Stomach (tissue), 9 donors: ENCODE data around the gene PPP1R12C. TPM values are rescaled to one million over a fixed set of nuclear protein-coding genes. Genes with fewer than 3 reads are reported as not detected.
A peak's percentile ranks its signal among the peaks of the same experiment; 100 is the strongest.
"Not testable (repeated sequence)": the region's sequence is repeated elsewhere in the genome, so short reads cannot be mapped to it uniquely, and the experiment has no call there.

Experiments used
- DNase-seq, 2 donors: peaks; one replicate each; pipeline versions ENCODE4 v3.0.0 to v3.0.0-alpha.2; 2013 to 2019
- H3K27ac ChIP-seq, 5 donors: fragments of 200-600 bp in 4 of 5; sonication (generic) in 4 of 5; one replicate each; pipeline ENCODE4 v1.5.1; 2013 to 2019; ENCODE audit warnings: mild to moderate bottlenecking in 1 of 5, moderate library complexity in 1 of 5
- H3K27me3 ChIP-seq, 3 donors: fragments of 200-600 bp; sonication (generic); one replicate each; pipeline ENCODE4 v1.5.1; 2017 to 2019; ENCODE audit warnings: mixed run types in 1 of 3
- H3K36me3 ChIP-seq, 4 donors: fragments of 200-600 bp; sonication (generic); 1 replicate in 3 of 4; 2 replicates in 1 of 4; pipeline ENCODE4 v1.5.1; 2016 to 2019
- H3K4me1 ChIP-seq, 4 donors: fragments of 200-600 bp; sonication (generic); one replicate each; pipeline ENCODE4 v1.5.1; 2016 to 2019
- H3K4me3 ChIP-seq, 4 donors: fragments of 200-600 bp; sonication (generic) in 3 of 4; one replicate each; pipeline ENCODE4 v1.5.1; 2016 to 2019; ENCODE audit warnings: mild to moderate bottlenecking in 1 of 4
- H3K9me3 ChIP-seq, 4 donors: fragments of 200-600 bp; sonication (generic); one replicate each; pipeline ENCODE4 v1.5.1; 2016 to 2019
- CTCF ChIP-seq, 7 experiments: fragments of 450-650 bp in 4 of 7; fragments of 200-600 bp in 3 of 7; sonication (generic) in 3 of 7; IDR thresholded peaks; one replicate each; pipeline ENCODE4 v1.5.1; 2016 to 2019; ENCODE audit warnings: antibody characterized with exemption in 7 of 7, control low read depth in 2 of 7, mild to moderate bottlenecking in 1 of 7
- EP300 ChIP-seq: sonication (generic); formaldehyde crosslinking; IDR thresholded peaks from one replicate; pipeline ENCODE4 v1.6.1; 2017; ENCODE audit warnings: antibody characterized with exemption
- POLR2A ChIP-seq, 4 donors: fragments of 450-650 bp; IDR thresholded peaks; one replicate each; pipeline ENCODE4 v1.6.1; 2016; ENCODE audit warnings: antibody characterized with exemption in 4 of 4, control low read depth in 2 of 4, mild to moderate bottlenecking in 1 of 4, moderate library complexity in 1 of 4
- POLR2AphosphoS5 ChIP-seq, 3 donors: sonication (generic); formaldehyde crosslinking; IDR thresholded peaks; one replicate each; pipeline ENCODE4 v1.6.1; 2016; ENCODE audit warnings: antibody characterized with exemption in 3 of 3
- WGBS, 5 donors: extraction: QIAGEN DNeasy Blood & Tissue Kit in 3 of 5; methylation state at CpG; one replicate each; pipeline versions ENCODE4 v1.1.5 to v1.1.7; 2013 to 2018; 5-methylcytosine and 5-hydroxymethylcytosine counted together
- intact Hi-C: fragments of 100-400 bp; cut with DNase I; formaldehyde crosslinking; loops from one replicate; pipeline ENCODE4 v1.15.1; 2023; ENCODE audit warnings: low total_unique reads
- polyA plus RNA-seq, 3 donors: library from polyadenylated mRNA; stranded (reverse); fragments of 200-250 nt; gene quantifications; one replicate each; pipeline ENCODE4 v1.2.3, GENCODE V29; 2013
- total RNA-seq, 5 donors: library from RNA; depleted of rRNA; stranded (reverse); fragments of >200 nt; gene quantifications; one replicate each; pipeline versions ENCODE4 v1.1.0 to v1.2.3, GENCODE V29; 2014 to 2016
- donor health status: healthy with polysubstance abuse.
- donor health status: Bipolar disorder and iron deficiency.
- donor health status: healthy.

Gene PPP1R12C
- total and polyA plus RNA-seq, 8 donors, result 52.7 to 261 (median 131) TPM

- 2 to 6% (median 3%) methylated on average over 22 to 30 of the region's 30 CpGs for WGBS, 5 donors
- Histone ChIP-seq H3K9me3 (no peaks in the 10 kb centered on the region), H3K4me3 (peak overlapping the region; percentile 5 to 42 (median 30)), H3K27ac (peak overlapping the region; percentile 74 to 90 (median 82)), H3K27me3 (peaks cover 0 to 81% (median 21%) of the 10 kb centered on the region in 3 donors), H3K4me1 (peaks cover 3 to 23% (median 7%) of the 10 kb centered on the region in 4 donors), H3K36me3 (no peaks in the 10 kb centered on the region)
- TF ChIP-seq POLR2A (IDR thresholded peaks at IDR 0.05), result no peak
- TF ChIP-seq POLR2AphosphoS5 (IDR thresholded peaks at IDR 0.05), result peak in 2 of 3 donors; percentile 32 to 66
- TF ChIP-seq CTCF (IDR thresholded peaks at IDR 0.05), result no peak
- no peak for TF ChIP-seq EP300
- DNase-seq, result peak; percentile 81 to 92
- intact Hi-C loops, result no loop called here
These were observed 48.2 kb downstream of the PPP1R12C start for GRCh38 chr19:55068950-55069864.

GRCh38 chr19:55067869-55068268 is 49.6 kb downstream of the PPP1R12C start:
- H3K27me3 ChIP-seq, result peaks cover 0 to 68% (median 21%) of the 10 kb centered on the region in 3 donors
- intact Hi-C loops, result no loop called here

GRCh38 chr19:55066107-55066709 is 51.2 kb downstream of the PPP1R12C start:
- no peak for TF ChIP-seq EP300
- intact Hi-C loops, result no loop called here
- 32 to 48% (median 36%) methylated on average over 2 of the region's 2 CpGs for WGBS, 5 donors
- DNase-seq, result peak in 1 of 2 donors; percentile 30
- Histone ChIP-seq H3K4me1 (peaks cover 10 to 28% (median 26%) of the 10 kb centered on the region in 4 donors), H3K27ac (no peak overlapping the region), H3K27me3 (peaks cover 0 to 51% (median 14%) of the 10 kb centered on the region in 3 donors), H3K4me3 (no peak overlapping the region), H3K36me3 (no peaks in the 10 kb centered on the region), H3K9me3 (no peaks in the 10 kb centered on the region)

More at GRCh38 chr19:55067869-55068268, 49.6 kb downstream of the PPP1R12C start:
- Histone ChIP-seq H3K27ac (peak overlapping the region in 1 of 5 donors; percentile 79), H3K9me3 (no peaks in the 10 kb centered on the region), H3K4me1 (peaks cover 3 to 23% (median 10%) of the 10 kb centered on the region in 4 donors), H3K4me3 (no peak overlapping the region), H3K36me3 (no peaks in the 10 kb centered on the region)
- 24 to 33% (median 28%) methylated on average over 3 of the region's 3 CpGs for WGBS, 5 donors
- DNase-seq, result no peak
- TF ChIP-seq EP300 (no peak), POLR2A (IDR thresholded peaks at IDR 0.05) (no peak), POLR2AphosphoS5 (IDR thresholded peaks at IDR 0.05) (no peak), CTCF (IDR thresholded peaks at IDR 0.05) (no peak)

GRCh38 chr19:55065516-55065915 is 51.9 kb downstream of the PPP1R12C start:
- Histone ChIP-seq H3K4me1 (peaks cover 9 to 28% (median 26%) of the 10 kb centered on the region in 4 donors), H3K27me3 (peaks cover 0 to 44% (median 10%) of the 10 kb centered on the region in 3 donors)
- H3K27ac ChIP-seq, H3K36me3 ChIP-seq, H3K9me3 ChIP-seq, intact Hi-C loops, DNase-seq, H3K4me3 ChIP-seq: not testable (repeated sequence)
- 86 to 90% (median 90%) methylated on average over 9 of the region's 9 CpGs for WGBS, 5 donors

GRCh38 chr19:55063492-55063843 is 54.0 kb downstream of the PPP1R12C start:
- peak overlapping the region; percentile 74 to 93 (median 80) for H3K4me3 ChIP-seq
- intact Hi-C loops, result no loop called here
- no peaks in the 10 kb centered on the region for H3K9me3 ChIP-seq
- TF ChIP-seq POLR2AphosphoS5 (IDR thresholded peaks at IDR 0.05), result no peak
- no peak for TF ChIP-seq EP300
- no peak for TF ChIP-seq CTCF (IDR thresholded peaks at IDR 0.05)
- no peak for TF ChIP-seq POLR2A (IDR thresholded peaks at IDR 0.05)
- 68 to 88% (median 79%) methylated on average over 3 of the region's 3 CpGs for WGBS, 5 donors
- peak overlapping the region in 4 of 5 donors; percentile 78 to 85 (median 84) for H3K27ac ChIP-seq
- DNase-seq, result no peak
- peaks cover 0 to 27% (median 0%) of the 10 kb centered on the region in 3 donors for H3K27me3 ChIP-seq
- peaks cover 7 to 18% (median 10%) of the 10 kb centered on the region in 4 donors for H3K36me3 ChIP-seq
- peaks cover 9 to 24% (median 19%) of the 10 kb centered on the region in 4 donors for H3K4me1 ChIP-seq
